Keratinocyte (primary cell): ENCODE results near the gene RBFOX2. TPM values are rescaled to one million over a fixed set of nuclear protein-coding genes. Genes with fewer than 3 reads are reported as not detected.

ENCODE experiments used
- DNase-seq: peaks from one replicate; pipeline ENCODE4 v3.0.0-alpha.2; 2011; ENCODE audit warnings: low read depth, missing footprints, low spot score
- FAIRE-seq: peaks from 2 replicates; lab custom pipeline; 2011; peaks lifted over from hg19 to GRCh38; lab: Jason Lieb, UNC
- H2AFZ ChIP-seq: 2 replicates; pipeline ENCODE4 v1.6.0; 2012; ENCODE audit warnings: low read length, control low read depth, inconsistent platforms; ENCODE audit not compliant: control insufficient read depth
- H3K27ac ChIP-seq: 2 replicates; pipeline ENCODE4 v1.5.1; 2011; ENCODE audit warnings: low read length; ENCODE audit not compliant: control insufficient read depth, insufficient read depth
- H3K27me3 ChIP-seq: 3 replicates; pipeline ENCODE4 v1.6.0; 2011; ENCODE audit warnings: low read length; ENCODE audit not compliant: control insufficient read depth, insufficient read depth; ENCODE audit errors: extremely low read depth
- H3K36me3 ChIP-seq, 2 experiments: 2 replicates in 1 of 2; 3 replicates in 1 of 2; pipeline ENCODE4 v1.5.1; 2011; ENCODE audit warnings: low read length in 2 of 2, mild to moderate bottlenecking in 1 of 2; ENCODE audit not compliant: control insufficient read depth in 2 of 2, insufficient read depth in 2 of 2; ENCODE audit errors: extremely low read depth in 1 of 2
- H3K4me1 ChIP-seq: 3 replicates; pipeline ENCODE4 v1.5.1; 2011; ENCODE audit warnings: low read length; ENCODE audit not compliant: control insufficient read depth, insufficient read depth; ENCODE audit errors: extremely low read depth
- H3K4me2 ChIP-seq: 3 replicates; pipeline ENCODE4 v1.6.0; 2011; ENCODE audit warnings: low read depth, low read length; ENCODE audit not compliant: control insufficient read depth, insufficient read depth; ENCODE audit errors: extremely low read depth
- H3K4me3 ChIP-seq, 3 experiments: fragments of 200-600 bp in 1 of 3; sonication (generic) in 1 of 3; 2 replicates in 2 of 3; 3 replicates in 1 of 3; pipeline ENCODE4 v1.5.1; 2011 to 2016; ENCODE audit warnings: low read length in 3 of 3, mild to moderate bottlenecking in 3 of 3, control low read depth in 2 of 3, inconsistent platforms in 1 of 3, low read depth in 1 of 3, mixed read lengths in 1 of 3, mixed run types in 1 of 3, moderate library complexity in 1 of 3; ENCODE audit not compliant: control insufficient read depth in 2 of 3, insufficient read depth in 2 of 3; ENCODE audit errors: extremely low read depth in 1 of 3
- H3K79me2 ChIP-seq: 2 replicates; pipeline ENCODE4 v1.6.0; 2012; ENCODE audit warnings: low read length; ENCODE audit not compliant: control insufficient read depth, insufficient read depth
- H3K9ac ChIP-seq: 3 replicates; pipeline ENCODE4 v1.6.0; 2011; ENCODE audit warnings: low read length; ENCODE audit not compliant: control insufficient read depth, insufficient read depth; ENCODE audit errors: extremely low read depth
- H3K9me1 ChIP-seq: 3 replicates; pipeline ENCODE4 v1.6.0; 2011; ENCODE audit warnings: low read length; ENCODE audit not compliant: control insufficient read depth, insufficient read depth; ENCODE audit errors: extremely low read depth
- H3K9me3 ChIP-seq: 2 replicates; pipeline ENCODE4 v1.5.1; 2012; ENCODE audit warnings: low read depth, low read length; ENCODE audit not compliant: control insufficient read depth
- H4K20me1 ChIP-seq: 3 replicates; pipeline ENCODE4 v1.6.0; 2011; ENCODE audit warnings: low read length; ENCODE audit not compliant: control insufficient read depth, insufficient read depth; ENCODE audit errors: extremely low read depth
- CTCF ChIP-seq, 3 experiments: IDR thresholded peaks in 1 of 3; conservative IDR thresholded peaks in 1 of 3; optimal IDR thresholded peaks in 1 of 3; 2 replicates in 2 of 3; 3 replicates in 1 of 3; pipeline versions ENCODE3 to v1.5.1; 2011; ENCODE audit warnings: low read length in 3 of 3, mild to moderate bottlenecking in 3 of 3, moderate library complexity in 2 of 3, control low read depth in 1 of 3, inconsistent platforms in 1 of 3; ENCODE audit not compliant: insufficient read depth in 2 of 3; ENCODE audit errors: extremely low read depth in 1 of 3
- EZH2 ChIP-seq: IDR thresholded peaks from one replicate; pipeline ENCODE4 v1.6.1; 2012; ENCODE audit warnings: inconsistent platforms, mild to moderate bottlenecking, low read length, moderate library complexity
- dilution Hi-C: fragments of 300-500 bp; cut with MboI; formaldehyde crosslinking; loops from one replicate; pipeline ENCODE4 v1.7.0; 2020; ENCODE audit warnings: low sequenced_read_pairs; ENCODE audit not compliant: extremely low pct_ligation_motif_present
- polyA plus RNA-seq, 5 experiments: library from polyadenylated mRNA; depleted of rRNA in 3 of 5; stranded (reverse) in 3 of 5; stranded (forward) in 1 of 5; unstranded in 1 of 5; fragments of >200 nt; gene quantifications; 1 replicate in 1 of 5; 2 replicates in 3 of 5; 3 replicates in 1 of 5; pipeline versions ENCODE4 v1.2.1 to v1.2.3, GENCODE V29; 2011 to 2012; ENCODE audit warnings: missing spikeins in 2 of 5, low read depth in 1 of 5, low replicate concordance in 1 of 5

The RBFOX2 gene
- polyA plus RNA-seq, 1 donor (not counting 4 experiments of a cell fraction or from before 2014, with no cell fraction given), result 118 TPM

DNA sequence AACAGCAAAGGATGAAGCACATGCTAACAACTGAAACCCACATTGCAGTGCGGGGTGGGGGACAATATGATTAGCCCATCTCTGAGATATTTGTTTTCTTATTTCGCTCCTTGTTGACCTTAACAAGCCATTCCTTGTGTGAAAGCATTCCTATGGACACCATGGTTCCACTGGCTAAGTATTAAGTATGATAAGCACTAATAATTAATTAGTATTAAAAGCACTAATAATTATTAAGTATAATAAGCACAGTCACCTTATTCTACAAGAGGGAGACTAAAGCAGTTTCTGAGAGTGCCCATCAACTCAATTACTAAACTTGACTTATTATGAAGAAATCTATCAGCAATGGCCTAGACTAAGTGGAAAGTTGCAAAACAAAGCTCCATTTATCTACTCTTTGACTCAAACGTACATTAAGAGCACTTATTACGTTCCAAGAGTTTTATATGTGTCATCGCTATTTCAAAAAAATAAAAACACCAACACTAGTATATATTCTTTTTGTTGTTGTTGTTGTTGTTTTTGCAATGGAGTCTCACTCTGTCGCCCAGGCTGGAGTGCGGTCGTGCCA is 65.3 kb downstream of the RBFOX2 start:
- H4K20me1 ChIP-seq, result no peaks in the 10 kb centered on the region
- TF ChIP-seq CTCF (optimal IDR thresholded peaks at IDR 0.05 in 1 of 3, IDR thresholded peaks at IDR 0.05 in 1 of 3, conservative IDR thresholded peaks at IDR 0.05 in 1 of 3; ENCODE audit: extremely low read depth in 1 of 3, insufficient read depth in 2 of 3, low read length in 3 of 3), result no peak
- TF ChIP-seq EZH2, result no peak
- no peaks in the 10 kb centered on the region for H3K4me1 ChIP-seq
- FAIRE-seq (no peak), DNase-seq (no peak)
- no peak overlapping the region for H2AFZ ChIP-seq
- H3K27ac ChIP-seq, result no peak overlapping the region
- no peak overlapping the region for H3K9ac ChIP-seq
- dilution Hi-C loops, result no loop called here
- H3K27me3 ChIP-seq, result no peaks in the 10 kb centered on the region
- H3K4me2 ChIP-seq, result no peak overlapping the region
- H3K36me3 ChIP-seq, result no peaks in the 10 kb centered on the region
- peaks cover 35% of the 10 kb centered on the region for H3K79me2 ChIP-seq
- peaks cover 4% of the 10 kb centered on the region for H3K9me1 ChIP-seq
- H3K9me3 ChIP-seq, result no peaks in the 10 kb centered on the region
- no peak overlapping the region for H3K4me3 ChIP-seq

DNA sequence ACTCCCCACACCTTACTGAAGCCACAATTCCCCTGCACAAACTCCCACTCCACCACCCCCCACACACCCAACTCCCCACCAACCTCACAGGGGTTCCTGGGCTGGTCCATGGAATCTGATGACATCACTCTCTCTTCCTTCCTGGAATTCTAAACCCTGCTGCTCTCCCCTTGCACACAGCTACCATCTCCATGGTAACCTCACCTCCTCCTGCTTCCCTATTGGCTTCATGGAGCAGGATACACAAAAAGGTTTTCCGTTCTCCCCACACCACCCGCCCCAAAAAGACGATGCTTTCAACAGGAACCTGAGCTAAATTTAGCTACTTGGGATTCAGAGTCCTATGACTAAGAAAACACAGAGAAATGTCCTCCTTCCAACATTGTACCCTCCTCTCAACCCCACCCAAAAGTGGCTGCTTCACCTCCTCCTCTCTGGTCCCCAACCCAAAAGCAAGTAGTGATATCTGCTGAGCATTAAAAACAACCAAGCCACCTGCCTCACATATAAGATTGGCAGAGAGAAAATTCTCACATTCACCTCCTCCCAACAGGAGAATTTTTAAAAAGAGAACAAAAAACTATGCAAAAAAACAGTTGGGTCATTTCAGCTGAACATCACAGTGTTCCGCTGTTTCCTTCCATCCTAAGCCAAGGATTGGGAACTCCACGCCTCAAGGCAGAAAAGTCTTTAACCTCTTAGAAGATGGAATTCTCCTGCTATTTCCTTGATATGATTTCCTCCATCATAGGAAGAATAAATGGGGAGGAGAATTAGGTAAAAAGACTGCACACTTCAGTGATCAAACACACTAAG is 66.9 kb downstream of the RBFOX2 start:
- no peak overlapping the region for H3K4me3 ChIP-seq
- H3K9me1 ChIP-seq, result peaks cover 4% of the 10 kb centered on the region
- TF ChIP-seq EZH2, result no peak
- TF ChIP-seq CTCF (optimal IDR thresholded peaks at IDR 0.05 in 1 of 3, IDR thresholded peaks at IDR 0.05 in 1 of 3, conservative IDR thresholded peaks at IDR 0.05 in 1 of 3; ENCODE audit: extremely low read depth in 1 of 3, insufficient read depth in 2 of 3, low read length in 3 of 3), result no peak
- H3K36me3 ChIP-seq, result no peaks in the 10 kb centered on the region
- H2AFZ ChIP-seq, result no peak overlapping the region
- DNase-seq, result no peak
- H3K9me3 ChIP-seq, result no peaks in the 10 kb centered on the region
- no peaks in the 10 kb centered on the region for H3K4me1 ChIP-seq
- no peaks in the 10 kb centered on the region for H4K20me1 ChIP-seq
- no peaks in the 10 kb centered on the region for H3K27me3 ChIP-seq
- FAIRE-seq, result no peak
- H3K27ac ChIP-seq, result no peak overlapping the region
- dilution Hi-C loops, result no loop called here
- peaks cover 41% of the 10 kb centered on the region for H3K79me2 ChIP-seq
- no peak overlapping the region for H3K4me2 ChIP-seq
- H3K9ac ChIP-seq, result no peak overlapping the region
